HepG2 (cell line): ENCODE results near the gene CTIF. TPM values are rescaled to one million over a fixed set of nuclear protein-coding genes. Genes with fewer than 3 reads are reported as not detected.

ENCODE experiments used
- MAX ChIP-seq: IDR thresholded peaks from 2 replicates; pipeline ENCODE4 v1.6.1; 2012; ENCODE audit warnings: inconsistent platforms
- MIER2 ChIP-seq: IDR thresholded peaks from 2 replicates; pipeline ENCODE4 v1.6.1; 2016; ENCODE audit warnings: missing biosample characterization, missing genetic modification reagents
- MYPOP ChIP-seq: sonication (generic); formaldehyde crosslinking; IDR thresholded peaks from 2 replicates; pipeline ENCODE4 v1.8.1; 2023; ENCODE audit warnings: mild to moderate bottlenecking, moderate library complexity, missing genetic modification reagents
- NR2F6 ChIP-seq, 2 experiments: IDR thresholded peaks; 2 replicates each; pipeline ENCODE4 v1.6.1; 2016; ENCODE audit warnings: antibody characterized with exemption in 1 of 2, mild to moderate bottlenecking in 1 of 2
- REST ChIP-seq, 2 experiments: IDR thresholded peaks; 2 replicates each; pipeline ENCODE4 v1.6.1; 2011 to 2012; ENCODE audit warnings: low read length in 2 of 2, borderline replicate concordance in 1 of 2, low read depth in 1 of 2, mild to moderate bottlenecking in 1 of 2, moderate library complexity in 1 of 2
- SSRP1 ChIP-seq: IDR thresholded peaks from 2 replicates; pipeline ENCODE4 v1.6.1; 2016; ENCODE audit warnings: control low read depth
- ZBTB39 ChIP-seq: sonication (generic); formaldehyde crosslinking; IDR thresholded peaks from 2 replicates; pipeline ENCODE4 v1.5.0; 2020; ENCODE audit warnings: missing genetic modification reagents
- ZNF512 ChIP-seq: sonication (generic); formaldehyde crosslinking; IDR thresholded peaks from 2 replicates; pipeline ENCODE4 v1.4.0; 2020; ENCODE audit warnings: mild to moderate bottlenecking, missing genetic modification reagents
- ZNF737 ChIP-seq: sonication (generic); formaldehyde crosslinking; IDR thresholded peaks from 2 replicates; pipeline ENCODE4 v1.5.0; 2020; ENCODE audit warnings: missing genetic modification reagents, mild to moderate bottlenecking, borderline replicate concordance
- ZNF768 ChIP-seq: sonication (generic); formaldehyde crosslinking; IDR thresholded peaks from 2 replicates; pipeline ENCODE4 v1.4.0; 2020; ENCODE audit warnings: missing genetic modification reagents
- polyA plus RNA-seq, 8 experiments: library from polyadenylated mRNA; depleted of rRNA in 3 of 8; stranded (reverse) in 7 of 8; unstranded in 1 of 8; fragments of >200 nt; fragmentation: Illumina TruSeq in 4 of 8; extraction: Trizol in 4 of 8; gene quantifications; 2 replicates each; pipeline versions ENCODE4 v1.2.1 to v1.2.3, GENCODE V29; 2011 to 2016; ENCODE audit warnings: low read depth in 4 of 8, missing spikeins in 1 of 8, mixed read lengths in 1 of 8; ENCODE audit not compliant: insufficient read depth in 1 of 8
- total RNA-seq, 5 experiments: library from RNA; depleted of rRNA; stranded (reverse); fragments of >200 nt; fragmentation: Illumina TruSeq; extraction: Trizol; gene quantifications; 2 replicates each; pipeline ENCODE4 v1.2.3, GENCODE V29; 2016; ENCODE audit warnings: low read depth in 1 of 5

Gene CTIF
- total and polyA plus RNA-seq, 2 of the 13 experiments (the other 11 are each of a cell fraction or from before 2014, with no cell fraction given): 18.2 to 28.0 TPM

DNA sequence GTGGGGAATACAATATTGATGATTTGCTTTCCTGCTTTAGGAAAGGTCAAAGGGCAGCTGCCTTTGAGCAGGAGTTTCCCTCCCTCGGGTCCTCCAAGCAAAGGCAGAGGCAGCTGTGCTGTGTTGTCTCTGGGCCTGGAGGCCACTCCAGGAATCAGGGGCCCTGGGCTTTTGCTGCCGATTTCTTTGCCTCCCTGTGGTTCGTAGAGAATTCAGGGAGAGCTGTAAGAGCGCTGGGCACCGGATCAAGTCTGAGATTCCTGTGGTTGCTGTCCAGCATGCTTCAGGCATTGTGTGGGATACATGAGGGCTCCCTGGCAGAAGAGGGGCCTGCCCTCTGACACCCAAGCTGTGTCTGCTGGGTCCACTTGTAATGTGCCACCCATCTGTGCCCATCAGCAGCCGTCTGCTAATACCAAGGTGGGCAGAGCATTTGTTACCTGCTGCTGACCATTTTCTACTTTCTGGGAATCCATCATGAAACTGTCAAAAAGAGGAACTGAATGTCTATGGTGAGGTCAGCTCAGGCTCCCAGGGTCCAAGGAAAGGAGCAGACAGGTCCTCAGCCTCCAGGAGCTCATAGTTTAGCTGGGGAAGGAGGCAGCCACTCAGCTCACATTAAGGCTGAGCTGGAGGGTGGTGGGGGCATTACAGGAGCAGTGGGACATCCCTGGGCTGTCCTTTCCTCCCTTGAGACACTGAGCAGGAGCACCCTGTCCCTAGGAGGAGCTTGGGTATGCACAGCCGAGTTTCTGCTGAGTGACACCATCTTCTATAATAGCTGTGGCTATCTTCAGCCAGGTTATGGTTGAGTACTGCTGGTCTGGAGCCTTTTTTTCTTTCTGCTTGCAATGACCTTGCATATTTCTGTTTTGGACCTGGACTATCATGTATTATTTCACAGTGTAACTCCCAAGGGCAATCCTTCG, 68.5 kb downstream of the CTIF start (continued):
- TF ChIP-seq REST (IDR thresholded peaks at IDR 0.05; ENCODE audit: borderline replicate concordance in 1 of 2, low read depth in 1 of 2, low read length in 2 of 2) (peak; percentile 33 to 89), NR2F6 (IDR thresholded peaks at IDR 0.05) (peak; percentile 55; the same call in 1 of the 2 replicates), NR2F6 (CRISPR knock-in tag; IDR thresholded peaks at IDR 0.05) (no peak), MYPOP (CRISPR knock-in tag) (no peak), ZBTB39 (CRISPR knock-in tag) (no peak), ZNF768 (CRISPR knock-in tag) (peak; percentile 71), ZNF512 (CRISPR knock-in tag) (no peak), MIER2 (CRISPR knock-in tag) (peak; percentile 83; the same call in 1 of the 2 replicates), MAX (no peak), SSRP1 (no peak), ZNF737 (CRISPR knock-in tag) (no peak)
- TF ChIP-seq, all 625 proteins: peak for 6
